HL-60 (cell line): ENCODE data around the gene SLITRK2.

Experiments
- GABPA ChIP-seq: IDR thresholded peaks from 2 replicates; pipeline ENCODE4 v1.6.1; 2012; ENCODE audit warnings: low read depth
- POLR2AphosphoS5 ChIP-seq: IDR thresholded peaks from 2 replicates; pipeline ENCODE4 v1.6.1; 2012; ENCODE audit warnings: low read depth
- SPI1 ChIP-seq: IDR thresholded peaks from 2 replicates; pipeline ENCODE4 v1.6.1; 2012; ENCODE audit warnings: low read depth, mild to moderate bottlenecking, borderline replicate concordance
- TF ChIP-seq, protein P1 (sequence below): IDR thresholded peaks from one replicate; pipeline ENCODE4 v1.5.1; 2011; ENCODE audit warnings: low read length, control low read depth, inconsistent platforms; ENCODE audit not compliant: insufficient read depth
- TF ChIP-seq, protein P2 (sequence below): IDR thresholded peaks from 2 replicates; pipeline ENCODE4 v1.6.1; 2012; ENCODE audit warnings: low read depth; ENCODE audit not compliant: insufficient replicate concordance

DNA sequence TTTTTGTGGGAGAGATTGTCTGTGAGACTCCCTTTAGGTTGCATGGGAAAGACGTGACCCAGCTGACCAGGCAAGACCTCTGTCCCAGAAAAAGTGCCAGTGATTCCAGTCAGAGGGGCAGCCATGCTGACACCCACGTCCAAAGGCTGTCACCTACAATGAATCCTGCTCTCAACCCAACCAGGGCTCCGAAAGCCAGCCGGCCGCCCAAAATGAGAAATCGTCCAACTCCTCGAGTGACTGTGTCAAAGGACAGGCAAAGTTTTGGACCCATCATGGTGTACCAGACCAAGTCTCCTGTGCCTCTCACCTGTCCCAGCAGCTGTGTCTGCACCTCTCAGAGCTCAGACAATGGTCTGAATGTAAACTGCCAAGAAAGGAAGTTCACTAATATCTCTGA is 5.5 kb downstream of the SLITRK2 start:
- TF ChIP-seq GABPA (no peak), POLR2AphosphoS5 (no peak), SPI1 (no peak)
- TF ChIP-seq, protein P1, sequence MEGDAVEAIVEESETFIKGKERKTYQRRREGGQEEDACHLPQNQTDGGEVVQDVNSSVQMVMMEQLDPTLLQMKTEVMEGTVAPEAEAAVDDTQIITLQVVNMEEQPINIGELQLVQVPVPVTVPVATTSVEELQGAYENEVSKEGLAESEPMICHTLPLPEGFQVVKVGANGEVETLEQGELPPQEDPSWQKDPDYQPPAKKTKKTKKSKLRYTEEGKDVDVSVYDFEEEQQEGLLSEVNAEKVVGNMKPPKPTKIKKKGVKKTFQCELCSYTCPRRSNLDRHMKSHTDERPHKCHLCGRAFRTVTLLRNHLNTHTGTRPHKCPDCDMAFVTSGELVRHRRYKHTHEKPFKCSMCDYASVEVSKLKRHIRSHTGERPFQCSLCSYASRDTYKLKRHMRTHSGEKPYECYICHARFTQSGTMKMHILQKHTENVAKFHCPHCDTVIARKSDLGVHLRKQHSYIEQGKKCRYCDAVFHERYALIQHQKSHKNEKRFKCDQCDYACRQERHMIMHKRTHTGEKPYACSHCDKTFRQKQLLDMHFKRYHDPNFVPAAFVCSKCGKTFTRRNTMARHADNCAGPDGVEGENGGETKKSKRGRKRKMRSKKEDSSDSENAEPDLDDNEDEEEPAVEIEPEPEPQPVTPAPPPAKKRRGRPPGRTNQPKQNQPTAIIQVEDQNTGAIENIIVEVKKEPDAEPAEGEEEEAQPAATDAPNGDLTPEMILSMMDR: no peak
- TF ChIP-seq, protein P2, sequence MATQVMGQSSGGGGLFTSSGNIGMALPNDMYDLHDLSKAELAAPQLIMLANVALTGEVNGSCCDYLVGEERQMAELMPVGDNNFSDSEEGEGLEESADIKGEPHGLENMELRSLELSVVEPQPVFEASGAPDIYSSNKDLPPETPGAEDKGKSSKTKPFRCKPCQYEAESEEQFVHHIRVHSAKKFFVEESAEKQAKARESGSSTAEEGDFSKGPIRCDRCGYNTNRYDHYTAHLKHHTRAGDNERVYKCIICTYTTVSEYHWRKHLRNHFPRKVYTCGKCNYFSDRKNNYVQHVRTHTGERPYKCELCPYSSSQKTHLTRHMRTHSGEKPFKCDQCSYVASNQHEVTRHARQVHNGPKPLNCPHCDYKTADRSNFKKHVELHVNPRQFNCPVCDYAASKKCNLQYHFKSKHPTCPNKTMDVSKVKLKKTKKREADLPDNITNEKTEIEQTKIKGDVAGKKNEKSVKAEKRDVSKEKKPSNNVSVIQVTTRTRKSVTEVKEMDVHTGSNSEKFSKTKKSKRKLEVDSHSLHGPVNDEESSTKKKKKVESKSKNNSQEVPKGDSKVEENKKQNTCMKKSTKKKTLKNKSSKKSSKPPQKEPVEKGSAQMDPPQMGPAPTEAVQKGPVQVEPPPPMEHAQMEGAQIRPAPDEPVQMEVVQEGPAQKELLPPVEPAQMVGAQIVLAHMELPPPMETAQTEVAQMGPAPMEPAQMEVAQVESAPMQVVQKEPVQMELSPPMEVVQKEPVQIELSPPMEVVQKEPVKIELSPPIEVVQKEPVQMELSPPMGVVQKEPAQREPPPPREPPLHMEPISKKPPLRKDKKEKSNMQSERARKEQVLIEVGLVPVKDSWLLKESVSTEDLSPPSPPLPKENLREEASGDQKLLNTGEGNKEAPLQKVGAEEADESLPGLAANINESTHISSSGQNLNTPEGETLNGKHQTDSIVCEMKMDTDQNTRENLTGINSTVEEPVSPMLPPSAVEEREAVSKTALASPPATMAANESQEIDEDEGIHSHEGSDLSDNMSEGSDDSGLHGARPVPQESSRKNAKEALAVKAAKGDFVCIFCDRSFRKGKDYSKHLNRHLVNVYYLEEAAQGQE: no peak
